Measurements from ENCODE around the gene DIP2C. TPM values are rescaled to one million over a fixed set of nuclear protein-coding genes. Genes with fewer than 3 reads are reported as not detected.

The DIP2C gene
- total RNA-seq, 4 donors from 2014 or later, result 8.4 to 22.7 (median 16.8) TPM

DNA sequence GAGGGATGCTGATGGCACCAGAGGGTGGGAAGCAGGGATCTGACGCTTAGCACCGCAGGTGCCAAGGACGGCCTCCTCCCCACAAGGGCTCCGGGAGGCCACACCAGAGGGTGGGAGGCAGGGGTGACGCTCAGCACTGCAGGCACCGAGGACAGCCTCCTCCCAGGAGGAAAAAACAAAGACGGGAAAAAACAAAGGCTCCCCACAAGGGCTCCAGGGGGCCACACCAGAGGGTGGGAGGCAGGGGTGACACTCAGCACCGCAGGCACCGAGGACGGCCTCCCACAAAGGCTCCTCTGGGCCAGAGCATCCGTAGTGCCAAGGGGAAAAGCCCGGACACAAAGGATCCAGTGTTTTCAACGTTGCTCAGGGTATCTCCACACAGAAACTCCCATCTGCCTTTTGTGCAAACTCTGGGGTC is 25.6 kb downstream of the DIP2C start:
- DNase-seq, result no peak
- TF ChIP-seq, protein P1, sequence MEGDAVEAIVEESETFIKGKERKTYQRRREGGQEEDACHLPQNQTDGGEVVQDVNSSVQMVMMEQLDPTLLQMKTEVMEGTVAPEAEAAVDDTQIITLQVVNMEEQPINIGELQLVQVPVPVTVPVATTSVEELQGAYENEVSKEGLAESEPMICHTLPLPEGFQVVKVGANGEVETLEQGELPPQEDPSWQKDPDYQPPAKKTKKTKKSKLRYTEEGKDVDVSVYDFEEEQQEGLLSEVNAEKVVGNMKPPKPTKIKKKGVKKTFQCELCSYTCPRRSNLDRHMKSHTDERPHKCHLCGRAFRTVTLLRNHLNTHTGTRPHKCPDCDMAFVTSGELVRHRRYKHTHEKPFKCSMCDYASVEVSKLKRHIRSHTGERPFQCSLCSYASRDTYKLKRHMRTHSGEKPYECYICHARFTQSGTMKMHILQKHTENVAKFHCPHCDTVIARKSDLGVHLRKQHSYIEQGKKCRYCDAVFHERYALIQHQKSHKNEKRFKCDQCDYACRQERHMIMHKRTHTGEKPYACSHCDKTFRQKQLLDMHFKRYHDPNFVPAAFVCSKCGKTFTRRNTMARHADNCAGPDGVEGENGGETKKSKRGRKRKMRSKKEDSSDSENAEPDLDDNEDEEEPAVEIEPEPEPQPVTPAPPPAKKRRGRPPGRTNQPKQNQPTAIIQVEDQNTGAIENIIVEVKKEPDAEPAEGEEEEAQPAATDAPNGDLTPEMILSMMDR (IDR thresholded peaks at IDR 0.05), result no peak
- no peak for TF ChIP-seq POLR2A (IDR thresholded peaks at IDR 0.05)
- Histone ChIP-seq H3K27ac (peak overlapping the region in 1 of 4 donors; percentile 34), H3K9me3 (no peaks in the 10 kb centered on the region), H3K4me3 (no peak overlapping the region), H3K4me1 (peaks cover 0 to 31% (median 6%) of the 10 kb centered on the region in 4 donors), H3K36me3 (no peaks in the 10 kb centered on the region), H3K27me3 (no peaks in the 10 kb centered on the region)

DNA sequence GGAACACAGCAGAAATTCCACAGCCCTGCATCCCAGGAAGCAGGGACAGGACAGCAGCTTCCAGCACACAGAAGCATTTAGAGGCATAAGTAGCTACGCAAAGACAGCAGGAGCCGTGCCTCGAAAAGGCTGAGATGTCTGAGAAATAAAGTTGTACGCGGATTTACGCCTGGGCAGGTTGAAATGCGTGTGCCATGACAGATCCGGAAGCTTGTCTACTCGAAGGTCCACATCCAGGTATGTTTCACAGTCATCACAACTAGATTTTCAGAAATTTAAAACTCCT is 26.1 kb downstream of the DIP2C start:
- no peaks in the 10 kb centered on the region for H3K36me3 ChIP-seq
- H3K27me3 ChIP-seq, result no peaks in the 10 kb centered on the region
- no peak for DNase-seq
- peak overlapping the region in 1 of 4 donors; percentile 52 for H3K27ac ChIP-seq
- H3K9me3 ChIP-seq, result no peaks in the 10 kb centered on the region
- H3K4me3 ChIP-seq, result no peak overlapping the region
- no peak for TF ChIP-seq POLR2A (IDR thresholded peaks at IDR 0.05)
- TF ChIP-seq, protein P1 (IDR thresholded peaks at IDR 0.05), result no peak
- peaks cover 0 to 34% (median 6%) of the 10 kb centered on the region in 4 donors for H3K4me1 ChIP-seq

DNA sequence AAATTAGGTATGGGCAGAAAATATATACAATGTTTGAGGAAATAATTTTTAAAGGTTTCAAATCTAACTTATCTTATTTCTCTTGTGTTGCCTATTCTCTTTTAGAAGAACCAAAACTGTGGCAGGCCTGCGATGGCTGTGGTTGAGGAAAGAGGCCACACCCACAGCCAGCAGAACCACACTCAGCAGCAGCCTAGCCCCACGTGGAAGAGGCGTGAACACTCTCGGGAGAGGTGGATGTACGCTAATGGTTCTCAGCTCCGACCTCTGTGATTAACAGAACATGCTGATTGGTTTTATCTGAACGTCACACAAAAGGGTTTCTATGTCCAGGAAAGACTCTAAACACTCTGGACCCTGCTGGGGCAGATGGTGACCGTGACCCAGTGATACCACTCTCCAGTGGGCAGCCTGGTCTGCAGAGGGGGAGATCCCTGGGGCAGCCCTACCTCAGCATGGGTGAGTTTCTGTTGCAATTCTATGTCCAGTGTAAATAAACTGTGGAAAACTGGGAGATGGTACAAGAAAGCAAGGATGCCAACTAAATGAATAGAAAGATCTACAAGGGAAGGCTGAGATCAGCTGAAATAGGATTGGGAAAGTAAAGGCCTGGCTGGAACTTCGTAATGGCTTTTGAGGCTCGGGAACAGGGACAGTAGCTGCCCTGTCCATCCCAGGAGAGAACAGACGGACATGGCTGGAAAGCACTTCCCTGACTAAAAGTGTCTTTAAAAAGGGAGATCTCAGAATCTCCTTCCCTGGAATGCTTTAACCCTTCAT is 26.6 kb downstream of the DIP2C start:
- DNase-seq, result peak in 1 of 3 donors; percentile 79
- H3K4me3 ChIP-seq, result no peak overlapping the region
- TF ChIP-seq, protein P1 (IDR thresholded peaks at IDR 0.05), result no peak
- peak in 1 of 2 donors; percentile 21 for TF ChIP-seq POLR2A (IDR thresholded peaks at IDR 0.05)
- H3K4me1 ChIP-seq, result peaks cover 0 to 34% (median 6%) of the 10 kb centered on the region in 4 donors
- no peaks in the 10 kb centered on the region for H3K9me3 ChIP-seq
- H3K36me3 ChIP-seq, result no peaks in the 10 kb centered on the region
- H3K27me3 ChIP-seq, result no peaks in the 10 kb centered on the region
- peak overlapping the region in 2 of 4 donors; percentile 15 to 52 for H3K27ac ChIP-seq

DNA sequence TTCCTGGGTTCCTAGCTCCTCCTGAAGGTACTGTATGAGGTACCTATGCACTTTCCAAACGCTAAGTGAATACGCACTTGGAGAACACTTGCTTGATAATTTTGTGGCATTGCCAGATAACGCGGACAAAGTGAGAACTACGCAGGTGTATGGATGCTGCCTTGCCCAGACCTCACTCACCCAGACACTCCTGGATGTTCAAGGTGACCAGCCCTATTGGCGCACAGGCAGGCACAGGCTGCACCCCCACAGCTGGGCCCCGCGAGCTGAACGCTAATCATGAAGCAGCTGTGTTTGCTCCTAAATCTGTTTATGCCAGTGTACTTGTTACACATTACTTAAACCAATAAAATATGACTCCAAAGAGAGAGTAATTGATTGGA is 27.3 kb downstream of the DIP2C start:
- no peak for DNase-seq
- Histone ChIP-seq H3K4me3 (no peak overlapping the region), H3K9me3 (no peaks in the 10 kb centered on the region), H3K27me3 (no peaks in the 10 kb centered on the region), H3K36me3 (no peaks in the 10 kb centered on the region), H3K4me1 (peaks cover 0 to 34% (median 6%) of the 10 kb centered on the region in 4 donors), H3K27ac (peak overlapping the region in 2 of 4 donors; percentile 72 to 82)
- TF ChIP-seq POLR2A (IDR thresholded peaks at IDR 0.05), result no peak
- TF ChIP-seq, protein P1 (IDR thresholded peaks at IDR 0.05), result no peak

DNA sequence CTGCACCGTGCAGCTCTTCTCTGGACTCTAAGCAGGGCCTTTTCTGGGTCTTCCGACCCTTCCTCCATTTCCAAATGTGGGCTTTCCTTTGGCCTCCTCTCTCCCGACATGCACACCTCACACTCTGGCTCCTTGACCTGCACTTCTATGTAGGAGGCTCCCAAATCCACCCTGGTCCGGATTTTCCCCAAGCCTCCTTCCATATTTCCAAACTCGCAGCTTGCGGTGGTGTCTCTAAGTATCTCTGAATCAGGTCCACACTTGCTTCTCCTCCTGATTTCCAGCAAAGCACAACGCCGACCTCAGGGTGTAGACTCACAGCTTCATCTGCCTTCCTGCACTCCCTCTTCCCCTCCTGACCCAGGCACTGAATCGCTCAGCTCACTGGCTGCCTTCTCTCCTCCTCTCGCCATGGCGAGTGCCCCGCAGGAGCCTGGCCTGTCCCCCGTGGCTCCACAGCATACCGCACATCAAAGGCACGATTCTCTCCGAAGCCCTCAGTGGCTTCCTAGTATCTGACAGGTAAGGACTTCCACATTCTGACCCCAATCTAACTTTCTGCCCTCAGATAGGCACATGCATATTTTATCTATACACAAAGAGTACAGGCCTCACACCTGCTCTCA is 27.8 kb downstream of the DIP2C start:
- Histone ChIP-seq H3K4me1 (peaks cover 0 to 34% (median 6%) of the 10 kb centered on the region in 4 donors), H3K27me3 (no peaks in the 10 kb centered on the region), H3K4me3 (peak overlapping the region in 2 of 4 donors; percentile 5 to 6), H3K27ac (peak overlapping the region in 3 of 4 donors; percentile 40 to 82 (median 72)), H3K9me3 (no peaks in the 10 kb centered on the region), H3K36me3 (no peaks in the 10 kb centered on the region)
- DNase-seq, result no peak
- TF ChIP-seq, protein P1 (IDR thresholded peaks at IDR 0.05), result no peak
- no peak for TF ChIP-seq POLR2A (IDR thresholded peaks at IDR 0.05)
